ENCODE data around the gene ADAMTS9.

The ADAMTS9 gene, protein sequence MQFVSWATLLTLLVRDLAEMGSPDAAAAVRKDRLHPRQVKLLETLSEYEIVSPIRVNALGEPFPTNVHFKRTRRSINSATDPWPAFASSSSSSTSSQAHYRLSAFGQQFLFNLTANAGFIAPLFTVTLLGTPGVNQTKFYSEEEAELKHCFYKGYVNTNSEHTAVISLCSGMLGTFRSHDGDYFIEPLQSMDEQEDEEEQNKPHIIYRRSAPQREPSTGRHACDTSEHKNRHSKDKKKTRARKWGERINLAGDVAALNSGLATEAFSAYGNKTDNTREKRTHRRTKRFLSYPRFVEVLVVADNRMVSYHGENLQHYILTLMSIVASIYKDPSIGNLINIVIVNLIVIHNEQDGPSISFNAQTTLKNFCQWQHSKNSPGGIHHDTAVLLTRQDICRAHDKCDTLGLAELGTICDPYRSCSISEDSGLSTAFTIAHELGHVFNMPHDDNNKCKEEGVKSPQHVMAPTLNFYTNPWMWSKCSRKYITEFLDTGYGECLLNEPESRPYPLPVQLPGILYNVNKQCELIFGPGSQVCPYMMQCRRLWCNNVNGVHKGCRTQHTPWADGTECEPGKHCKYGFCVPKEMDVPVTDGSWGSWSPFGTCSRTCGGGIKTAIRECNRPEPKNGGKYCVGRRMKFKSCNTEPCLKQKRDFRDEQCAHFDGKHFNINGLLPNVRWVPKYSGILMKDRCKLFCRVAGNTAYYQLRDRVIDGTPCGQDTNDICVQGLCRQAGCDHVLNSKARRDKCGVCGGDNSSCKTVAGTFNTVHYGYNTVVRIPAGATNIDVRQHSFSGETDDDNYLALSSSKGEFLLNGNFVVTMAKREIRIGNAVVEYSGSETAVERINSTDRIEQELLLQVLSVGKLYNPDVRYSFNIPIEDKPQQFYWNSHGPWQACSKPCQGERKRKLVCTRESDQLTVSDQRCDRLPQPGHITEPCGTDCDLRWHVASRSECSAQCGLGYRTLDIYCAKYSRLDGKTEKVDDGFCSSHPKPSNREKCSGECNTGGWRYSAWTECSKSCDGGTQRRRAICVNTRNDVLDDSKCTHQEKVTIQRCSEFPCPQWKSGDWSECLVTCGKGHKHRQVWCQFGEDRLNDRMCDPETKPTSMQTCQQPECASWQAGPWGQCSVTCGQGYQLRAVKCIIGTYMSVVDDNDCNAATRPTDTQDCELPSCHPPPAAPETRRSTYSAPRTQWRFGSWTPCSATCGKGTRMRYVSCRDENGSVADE (N-terminal part only)

GRCh38 chr3:64687781-64688604 is at the start of gene ADAMTS9:
Gene ADAMTS9, minus strand, starts transcription at chr3:64688000. Its CDS starts 343 bp downstream, at chr3:64687657.
- no peak for DNase-seq

DNA sequence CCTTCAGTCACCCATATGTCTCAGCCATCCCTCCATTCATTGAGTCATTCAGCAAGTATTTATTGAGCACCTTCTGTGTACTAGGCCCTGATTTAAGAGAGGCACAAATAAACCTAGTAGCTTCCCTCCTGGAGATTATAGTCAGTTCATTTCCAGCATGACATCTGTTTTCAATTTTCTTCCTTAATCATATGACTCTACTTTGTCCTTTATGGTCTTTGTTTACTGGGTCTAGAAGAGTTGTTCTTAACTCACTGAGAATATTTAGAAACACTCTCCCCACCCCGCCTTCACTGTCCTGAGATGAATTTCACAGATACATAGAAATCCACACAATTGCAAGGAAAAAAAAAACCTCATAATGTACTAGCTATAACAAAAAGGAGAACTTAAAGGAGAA is 44.8 kb upstream of the ADAMTS9 start:
- DNase-seq, result no peak

GRCh38 chr3:64730681-64731080 is 42.9 kb upstream of the ADAMTS9 start:
- DNase-seq, result no peak

GRCh38 chr3:64728994-64729393 is 41.2 kb upstream of the ADAMTS9 start:
- DNase-seq, result no peak

- no peak for DNase-seq
Observed at GRCh38 chr3:64728428-64728827, 40.6 kb upstream of the ADAMTS9 start.

- no peak for DNase-seq
Observed at GRCh38 chr3:64726414-64727090, 38.8 kb upstream of the ADAMTS9 start.

DNA sequence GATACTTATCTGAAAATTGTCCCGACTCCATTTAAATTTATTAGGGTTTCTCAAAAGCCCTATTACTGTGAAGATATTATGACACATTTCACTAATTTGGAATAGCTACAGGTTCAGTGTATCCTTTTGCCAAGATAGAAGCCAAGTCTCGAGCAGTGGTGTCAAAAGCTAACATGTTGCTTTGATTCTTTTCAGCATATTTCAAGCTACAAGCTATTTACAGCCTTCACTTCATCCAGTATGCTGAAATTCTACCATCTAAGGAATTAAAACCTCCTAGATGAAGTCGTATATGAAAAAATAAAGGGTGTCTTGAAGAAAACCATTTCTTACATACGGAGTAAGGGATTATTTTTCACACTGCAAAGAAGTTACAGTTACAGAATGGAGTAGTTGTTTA is 31.2 kb upstream of the ADAMTS9 start:
- DNase-seq, result no peak

GRCh38 chr3:64717872-64718613 is 30.2 kb upstream of the ADAMTS9 start:
- DNase-seq, result no peak

- no peak for DNase-seq
Observed at GRCh38 chr3:64717411-64717810, 29.6 kb upstream of the ADAMTS9 start.

DNA sequence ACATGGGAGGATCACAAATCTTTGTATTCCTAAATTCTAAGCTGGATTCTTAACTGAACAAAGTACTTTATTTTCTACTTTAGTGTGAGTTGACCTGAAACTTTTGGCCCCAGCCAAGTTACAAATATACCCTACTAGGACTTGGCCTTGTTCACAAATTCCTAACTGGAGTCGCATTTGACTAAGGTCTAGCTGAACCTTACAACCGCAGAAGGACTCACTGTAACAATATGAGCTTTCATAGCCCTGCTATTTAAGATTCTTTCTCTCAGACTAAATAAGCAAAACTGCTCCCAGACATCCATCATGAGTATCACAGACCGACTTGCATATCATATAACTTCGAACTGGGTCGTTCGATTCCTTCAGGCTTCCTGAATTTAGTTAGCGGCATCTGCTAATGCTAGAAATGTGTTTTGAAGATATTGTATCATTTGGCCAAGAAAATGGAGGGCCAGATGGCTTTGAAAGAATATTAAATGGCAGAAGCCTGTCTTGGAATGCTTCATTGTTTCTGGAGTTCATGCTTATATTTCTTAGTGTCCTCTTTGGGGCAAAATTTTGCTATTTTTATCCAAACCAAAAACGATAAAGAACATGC is 28.4 kb upstream of the ADAMTS9 start:
- no peak for DNase-seq

DNA sequence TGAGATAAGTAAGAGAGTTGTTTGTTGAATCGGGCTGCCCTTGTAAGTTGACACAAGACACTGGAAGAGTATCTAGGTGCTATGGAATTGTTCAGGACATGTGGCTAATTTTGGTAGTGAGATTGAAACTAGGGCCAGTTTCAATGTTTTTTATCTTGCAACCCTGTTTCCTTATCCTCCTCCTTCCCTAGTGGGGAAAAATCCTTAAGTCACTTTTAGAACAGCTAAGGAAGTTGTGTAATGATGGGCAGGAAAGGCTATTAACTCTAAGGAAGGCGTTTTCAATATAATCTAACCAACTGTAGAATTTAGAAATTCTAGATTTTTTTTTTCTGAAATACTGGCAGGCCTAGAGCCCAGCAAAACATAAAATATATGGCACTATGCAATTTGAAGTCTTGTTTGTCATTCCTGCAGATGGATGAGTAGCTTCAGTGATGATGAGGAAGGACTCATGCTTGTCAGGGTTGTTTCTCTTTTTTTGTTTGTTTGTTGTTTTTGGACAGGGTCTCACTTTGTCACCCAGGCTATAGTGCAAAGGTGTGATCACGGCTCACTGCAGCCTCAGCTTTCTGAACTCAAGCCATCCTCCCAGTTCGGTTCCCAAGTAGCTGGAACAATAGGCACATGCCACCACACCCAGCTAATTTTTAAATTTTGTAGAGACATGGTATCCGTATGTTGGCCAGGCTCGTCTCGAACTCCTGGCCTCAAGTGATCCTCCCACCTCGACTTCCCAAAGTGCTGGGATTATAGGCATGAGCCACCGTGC is 27.6 kb upstream of the ADAMTS9 start:
- no peak for DNase-seq

DNA sequence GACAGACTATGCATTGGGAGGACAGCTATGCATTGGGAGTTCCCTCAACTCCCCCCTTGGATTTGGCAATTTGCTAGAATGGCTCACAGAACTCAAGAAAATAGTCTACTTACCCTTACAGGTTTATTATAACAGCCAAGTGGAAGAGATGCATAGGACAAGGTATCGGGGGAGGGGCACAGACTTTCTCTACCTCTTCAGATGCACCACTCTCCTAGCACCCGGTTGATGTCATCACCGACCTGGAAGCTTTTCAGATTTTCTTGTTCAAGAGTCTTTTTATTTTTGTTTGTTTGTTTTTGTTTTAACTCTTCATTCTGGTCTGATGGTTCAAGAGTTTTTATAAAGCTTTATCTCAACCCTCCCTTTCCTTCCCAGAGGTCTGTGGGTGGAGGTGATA is 20.7 kb upstream of the ADAMTS9 start:
- no peak for DNase-seq

DNA sequence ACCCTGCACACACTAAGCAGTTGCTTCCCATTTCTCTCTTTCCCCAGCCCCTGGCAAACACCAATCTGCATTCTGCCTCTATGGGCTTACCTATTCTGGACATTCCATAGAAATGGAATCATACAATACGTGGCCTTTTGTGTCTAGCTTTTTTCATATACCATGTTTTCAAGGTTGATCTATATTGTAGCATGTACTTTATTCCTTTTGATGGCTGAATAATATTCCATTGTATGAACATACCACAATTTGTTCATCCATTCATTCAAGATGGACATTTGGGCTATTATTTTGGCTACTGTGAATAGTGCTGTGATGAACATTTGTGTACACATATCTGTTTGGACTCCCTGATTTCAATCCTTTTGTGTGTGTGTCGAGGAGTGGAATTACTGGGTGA is 18.1 kb upstream of the ADAMTS9 start:
- DNase-seq, result no peak

DNA sequence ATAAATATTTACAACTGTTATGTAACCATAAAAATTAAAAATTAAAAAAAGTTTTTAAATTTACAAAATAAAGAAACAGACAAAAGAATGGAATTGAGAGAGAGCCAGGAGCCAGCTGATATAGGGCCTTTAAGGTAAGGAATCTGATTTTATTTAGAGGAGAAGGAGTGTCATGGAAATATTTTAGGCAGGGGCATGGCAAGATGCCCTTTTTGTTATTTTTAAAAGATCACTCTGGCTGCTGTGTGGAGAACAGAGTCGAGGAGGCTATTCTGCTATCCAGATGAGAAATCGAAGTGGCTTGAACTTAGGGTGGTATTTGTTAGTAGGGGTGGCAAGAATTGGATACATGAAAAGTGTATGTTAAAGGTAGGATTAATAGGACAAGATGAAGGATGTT is 9.1 kb upstream of the ADAMTS9 start:
- DNase-seq, result no peak

DNA sequence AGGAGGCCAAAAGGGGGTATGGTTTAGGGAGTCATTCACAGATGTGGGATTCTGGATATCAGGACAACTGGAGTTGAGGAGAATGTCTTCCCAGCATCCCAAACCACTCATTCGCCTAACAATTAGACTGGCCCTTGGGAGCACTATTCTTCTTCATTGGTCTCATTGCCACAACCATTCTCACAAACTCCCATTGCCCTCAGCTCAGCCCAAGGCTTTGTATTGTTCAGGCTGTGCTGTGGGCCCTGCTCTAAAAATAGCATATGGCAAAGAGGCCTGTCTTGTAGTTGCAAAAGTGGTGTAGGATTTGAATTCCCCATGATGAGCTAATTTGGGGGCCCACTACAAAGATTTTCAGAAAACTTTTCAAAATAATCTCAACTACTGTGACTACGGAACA is 6.3 kb upstream of the ADAMTS9 start:
- no peak for DNase-seq

DNA sequence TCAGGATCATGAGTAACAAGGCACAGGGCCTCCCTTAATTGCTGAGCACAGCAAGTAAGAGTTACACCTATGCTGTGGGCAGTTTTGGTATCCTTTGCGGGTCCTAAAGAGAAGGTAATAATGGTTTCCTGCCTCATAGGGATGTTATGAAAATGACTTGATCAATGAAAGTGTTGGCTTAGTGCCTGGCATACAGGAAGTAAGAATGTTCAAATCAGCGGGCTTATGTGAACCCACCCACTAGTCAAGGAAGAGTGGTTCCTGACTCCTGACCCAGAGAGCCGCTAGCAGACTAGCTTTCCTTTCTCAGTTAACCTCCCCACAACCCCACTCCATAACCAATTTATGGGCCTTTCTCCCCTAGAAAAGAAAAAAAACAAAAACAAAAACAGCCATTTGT is 5.2 kb upstream of the ADAMTS9 start:
- DNase-seq, result no peak

DNA sequence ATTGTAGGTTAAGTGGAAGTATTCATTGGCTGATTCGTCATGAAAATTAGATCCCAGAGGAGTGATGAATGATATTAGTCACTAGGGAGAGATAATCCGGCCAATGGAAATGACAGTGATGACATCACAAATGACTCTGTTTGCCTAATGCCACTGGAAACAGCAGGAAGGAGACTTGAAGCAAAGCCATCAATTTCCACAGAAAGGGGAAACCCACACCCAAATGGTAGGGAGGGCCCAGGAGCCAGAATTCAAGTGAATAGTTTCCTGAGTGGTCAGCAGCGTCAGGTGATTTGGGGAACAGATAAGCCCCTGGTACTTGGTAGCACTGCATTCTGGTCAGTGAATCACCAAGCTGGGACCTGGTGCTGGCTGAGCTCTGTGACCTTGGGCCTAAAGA is 3.3 kb upstream of the ADAMTS9 start:
- DNase-seq, result no peak

GRCh38 chr3:64687086-64687780 is 567 bp downstream of the ADAMTS9 start:
- DNase-seq, result no peak

DNA sequence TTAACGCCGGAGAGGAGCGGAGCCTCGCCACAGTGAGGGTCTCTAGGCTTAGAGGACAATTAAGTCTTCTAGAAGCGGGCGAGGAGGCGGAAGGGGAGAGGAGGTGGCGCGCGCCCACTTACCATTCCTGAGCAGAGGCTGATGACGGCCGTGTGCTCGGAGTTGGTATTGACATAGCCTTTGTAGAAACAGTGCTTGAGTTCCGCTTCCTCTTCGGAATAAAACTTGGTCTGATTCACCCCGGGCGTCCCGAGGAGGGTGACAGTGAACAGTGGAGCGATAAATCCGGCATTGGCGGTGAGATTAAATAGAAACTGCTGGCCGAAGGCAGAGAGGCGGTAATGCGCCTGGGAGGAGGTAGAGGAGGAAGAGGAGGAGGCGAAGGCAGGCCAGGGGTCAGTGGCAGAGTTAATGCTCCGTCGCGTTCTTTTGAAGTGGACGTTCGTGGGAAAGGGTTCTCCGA is 1.3 kb downstream of the ADAMTS9 start:
- no peak for DNase-seq
